C4-2B (cell line): Measurements from ENCODE around the gene FSIP1.

Experiments
- H3K27ac ChIP-seq: fragments of 450-650 bp; 2 replicates; pipeline ENCODE4 v1.5.1; 2017
- ZFX ChIP-seq: fragments of 450-650 bp; IDR thresholded peaks from 2 replicates; pipeline ENCODE4 v1.6.1; 2017
- TF ChIP-seq, protein P1 (sequence below): fragments of 450-650 bp; conservative IDR thresholded peaks from 2 replicates; pipeline ENCODE4 v1.5.1; 2017; ENCODE audit warnings: mild to moderate bottlenecking

Gene FSIP1

DNA sequence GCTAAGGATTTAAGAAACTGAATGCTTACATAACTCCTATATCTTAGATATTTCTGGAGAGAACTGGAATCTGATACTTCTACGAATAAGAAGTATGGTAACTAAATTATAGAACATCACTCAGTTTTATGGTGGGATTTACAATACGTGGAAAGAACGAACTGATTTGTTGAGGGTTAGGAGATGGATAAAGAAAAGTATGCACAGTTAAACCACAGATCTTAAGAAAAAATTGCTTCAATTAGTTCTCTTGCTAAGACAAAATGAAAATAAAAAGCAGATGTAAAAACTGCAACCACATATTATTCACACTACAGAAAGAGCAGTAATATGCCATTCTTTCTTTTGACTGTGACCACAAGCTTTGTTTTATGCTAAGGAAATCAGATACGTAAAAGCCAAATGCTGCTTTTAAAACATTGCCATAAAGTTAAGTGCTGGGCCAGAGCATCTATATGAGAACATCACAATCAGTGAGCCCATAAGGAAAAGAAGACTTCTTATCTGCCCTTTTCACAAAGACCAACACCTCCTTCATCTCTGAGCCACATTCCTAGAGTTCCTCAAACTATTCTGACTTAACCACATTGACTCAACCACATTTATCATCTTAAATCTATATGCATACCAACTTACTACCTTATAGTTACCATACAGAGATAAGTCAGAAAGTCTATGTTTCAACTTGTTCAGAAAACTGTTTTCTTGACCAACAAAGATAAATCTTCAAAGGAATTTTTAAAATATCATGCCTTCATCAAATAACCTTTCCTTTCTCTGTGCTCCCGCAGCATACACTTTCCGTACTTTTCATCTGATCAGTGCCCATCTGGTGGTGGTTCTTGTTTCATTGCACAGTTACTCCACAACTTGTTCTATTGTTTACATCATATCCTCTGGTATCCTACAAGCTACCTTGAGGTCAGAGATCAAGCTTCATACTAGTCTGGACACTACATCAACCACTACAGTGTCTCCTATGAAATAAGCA, 61.7 kb downstream of the FSIP1 start:
- H3K27ac ChIP-seq = no peak overlapping the region

DNA sequence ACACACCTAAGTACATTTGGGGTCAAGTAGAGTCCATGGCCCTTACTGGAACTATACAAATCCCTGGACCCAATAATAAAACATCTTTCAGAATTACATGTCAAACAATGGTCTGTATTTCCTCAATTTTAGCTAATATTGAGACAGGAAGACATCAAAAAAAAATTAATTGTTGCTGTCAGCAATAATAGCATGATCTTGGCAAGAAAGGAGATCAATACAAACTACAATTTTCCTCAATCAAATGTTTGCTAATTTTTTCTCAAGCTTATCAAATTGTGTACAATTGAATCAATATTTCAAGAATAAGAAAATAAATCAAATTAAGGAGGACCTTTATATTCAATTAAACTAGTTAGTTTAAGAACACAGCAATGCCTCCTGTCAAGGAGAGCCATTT, 62.6 kb downstream of the FSIP1 start:
- H3K27ac ChIP-seq = no peak overlapping the region
- TF ChIP-seq, protein P1, sequence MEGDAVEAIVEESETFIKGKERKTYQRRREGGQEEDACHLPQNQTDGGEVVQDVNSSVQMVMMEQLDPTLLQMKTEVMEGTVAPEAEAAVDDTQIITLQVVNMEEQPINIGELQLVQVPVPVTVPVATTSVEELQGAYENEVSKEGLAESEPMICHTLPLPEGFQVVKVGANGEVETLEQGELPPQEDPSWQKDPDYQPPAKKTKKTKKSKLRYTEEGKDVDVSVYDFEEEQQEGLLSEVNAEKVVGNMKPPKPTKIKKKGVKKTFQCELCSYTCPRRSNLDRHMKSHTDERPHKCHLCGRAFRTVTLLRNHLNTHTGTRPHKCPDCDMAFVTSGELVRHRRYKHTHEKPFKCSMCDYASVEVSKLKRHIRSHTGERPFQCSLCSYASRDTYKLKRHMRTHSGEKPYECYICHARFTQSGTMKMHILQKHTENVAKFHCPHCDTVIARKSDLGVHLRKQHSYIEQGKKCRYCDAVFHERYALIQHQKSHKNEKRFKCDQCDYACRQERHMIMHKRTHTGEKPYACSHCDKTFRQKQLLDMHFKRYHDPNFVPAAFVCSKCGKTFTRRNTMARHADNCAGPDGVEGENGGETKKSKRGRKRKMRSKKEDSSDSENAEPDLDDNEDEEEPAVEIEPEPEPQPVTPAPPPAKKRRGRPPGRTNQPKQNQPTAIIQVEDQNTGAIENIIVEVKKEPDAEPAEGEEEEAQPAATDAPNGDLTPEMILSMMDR = no peak
- no peak for TF ChIP-seq ZFX

More for the DNA sequence above, 61.7 kb downstream of the FSIP1 start:
- TF ChIP-seq ZFX = no peak
- TF ChIP-seq, protein P1 = no peak

DNA sequence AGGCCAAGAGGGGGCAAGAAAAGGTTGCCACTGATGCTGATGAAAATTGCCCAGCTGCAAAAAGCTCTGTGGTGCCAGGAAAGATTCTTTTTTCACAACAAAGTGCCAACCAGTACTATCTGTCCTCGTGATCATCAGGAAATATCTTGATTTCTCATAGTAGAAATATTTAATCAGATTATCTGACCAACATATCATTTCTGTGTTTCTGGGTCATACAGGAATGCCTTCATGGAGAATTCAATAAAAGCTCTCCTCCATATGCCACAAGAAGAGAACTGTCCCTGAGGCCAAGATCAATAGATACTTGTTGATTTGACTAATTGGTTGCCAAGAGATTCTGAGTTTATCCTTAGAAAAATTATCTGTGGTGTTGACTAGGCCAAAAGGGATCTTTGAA, 63.5 kb downstream of the FSIP1 start:
- TF ChIP-seq, protein P1 = no peak
- no peak for TF ChIP-seq ZFX
- H3K27ac ChIP-seq = no peak overlapping the region

DNA sequence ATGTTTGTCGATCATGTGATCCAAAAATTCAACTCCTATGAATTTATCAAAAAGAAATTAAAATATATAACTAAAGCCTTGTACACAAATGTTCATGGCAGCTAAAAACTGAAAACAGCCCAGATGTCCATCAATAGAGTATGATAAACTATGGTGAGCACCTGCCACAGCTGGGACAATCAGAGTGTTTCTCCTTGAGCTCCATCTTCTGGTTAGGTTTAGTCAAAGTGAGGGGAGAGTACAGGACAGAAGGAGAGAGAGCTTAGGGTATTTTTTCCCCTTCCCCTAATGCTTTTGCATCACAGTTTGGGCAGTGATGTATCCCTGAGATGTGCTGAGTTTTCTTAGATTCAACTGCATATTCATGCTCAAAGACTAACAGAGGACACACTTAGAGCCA, 65.5 kb downstream of the FSIP1 start:
- no peak overlapping the region for H3K27ac ChIP-seq
- TF ChIP-seq, protein P1 = no peak
- TF ChIP-seq ZFX = no peak

DNA sequence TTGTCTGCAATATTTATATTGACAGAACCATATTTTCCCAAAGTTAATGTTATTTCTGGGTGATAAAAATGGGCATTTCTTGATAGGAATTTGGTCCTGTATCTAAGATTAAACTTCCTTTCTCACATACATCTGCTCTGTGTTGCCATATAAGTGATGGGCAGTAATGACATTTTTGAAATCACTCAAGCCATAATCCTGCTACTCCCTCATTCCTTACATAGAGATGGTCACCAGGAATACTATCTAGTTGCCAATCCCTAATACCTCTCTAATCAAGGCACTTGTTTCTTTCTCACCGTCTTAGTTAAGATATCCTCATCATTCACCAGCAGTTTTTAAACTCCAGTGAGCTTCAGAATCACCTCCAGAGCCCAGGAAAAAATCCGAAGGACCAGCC, 68.4 kb downstream of the FSIP1 start:
- TF ChIP-seq, protein P1 = no peak
- TF ChIP-seq ZFX = no peak
- H3K27ac ChIP-seq = no peak overlapping the region

DNA sequence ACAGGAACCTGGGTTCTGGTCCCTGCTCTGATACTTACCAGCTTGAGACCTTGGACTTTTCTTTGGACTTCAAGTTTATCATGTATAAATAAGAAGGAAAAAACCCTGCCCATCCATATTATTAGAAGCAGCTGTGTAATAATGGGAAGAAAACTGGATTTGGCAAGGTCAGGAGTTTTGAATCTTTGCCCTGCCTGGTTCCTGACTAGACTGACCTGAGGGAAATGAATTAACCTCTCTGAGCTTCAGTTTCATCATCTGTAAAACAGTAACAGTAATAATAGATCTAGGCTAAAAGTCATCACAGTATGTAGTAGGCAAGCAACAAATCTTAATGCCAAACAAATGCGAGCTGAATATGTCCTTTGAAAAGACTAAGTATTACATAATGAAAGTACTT, 68.8 kb downstream of the FSIP1 start:
- TF ChIP-seq ZFX = no peak
- TF ChIP-seq, protein P1 = no peak
- no peak overlapping the region for H3K27ac ChIP-seq

DNA sequence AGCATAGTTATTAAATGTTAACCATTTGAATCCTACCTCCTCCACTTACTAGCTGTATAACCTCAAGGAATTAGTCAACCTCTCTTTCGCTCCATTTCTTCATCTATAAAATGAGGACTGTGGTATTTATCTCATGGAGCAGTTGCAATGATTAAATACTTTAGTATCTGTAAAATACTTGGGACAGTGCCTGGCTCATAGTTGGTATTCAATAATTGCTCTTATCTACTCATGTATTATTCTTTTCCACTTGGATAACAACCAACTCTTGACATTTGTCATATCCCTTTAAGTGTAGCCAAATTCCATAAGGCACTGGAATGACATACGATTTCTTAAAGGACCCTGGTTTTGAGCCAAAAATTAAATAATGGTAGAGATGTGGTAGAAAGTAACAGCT, 72.0 kb downstream of the FSIP1 start:
- H3K27ac ChIP-seq = no peak overlapping the region
- TF ChIP-seq ZFX = no peak
- TF ChIP-seq, protein P1 = no peak
